ENCODE data around the gene MED29.

The MED29 gene

DNA sequence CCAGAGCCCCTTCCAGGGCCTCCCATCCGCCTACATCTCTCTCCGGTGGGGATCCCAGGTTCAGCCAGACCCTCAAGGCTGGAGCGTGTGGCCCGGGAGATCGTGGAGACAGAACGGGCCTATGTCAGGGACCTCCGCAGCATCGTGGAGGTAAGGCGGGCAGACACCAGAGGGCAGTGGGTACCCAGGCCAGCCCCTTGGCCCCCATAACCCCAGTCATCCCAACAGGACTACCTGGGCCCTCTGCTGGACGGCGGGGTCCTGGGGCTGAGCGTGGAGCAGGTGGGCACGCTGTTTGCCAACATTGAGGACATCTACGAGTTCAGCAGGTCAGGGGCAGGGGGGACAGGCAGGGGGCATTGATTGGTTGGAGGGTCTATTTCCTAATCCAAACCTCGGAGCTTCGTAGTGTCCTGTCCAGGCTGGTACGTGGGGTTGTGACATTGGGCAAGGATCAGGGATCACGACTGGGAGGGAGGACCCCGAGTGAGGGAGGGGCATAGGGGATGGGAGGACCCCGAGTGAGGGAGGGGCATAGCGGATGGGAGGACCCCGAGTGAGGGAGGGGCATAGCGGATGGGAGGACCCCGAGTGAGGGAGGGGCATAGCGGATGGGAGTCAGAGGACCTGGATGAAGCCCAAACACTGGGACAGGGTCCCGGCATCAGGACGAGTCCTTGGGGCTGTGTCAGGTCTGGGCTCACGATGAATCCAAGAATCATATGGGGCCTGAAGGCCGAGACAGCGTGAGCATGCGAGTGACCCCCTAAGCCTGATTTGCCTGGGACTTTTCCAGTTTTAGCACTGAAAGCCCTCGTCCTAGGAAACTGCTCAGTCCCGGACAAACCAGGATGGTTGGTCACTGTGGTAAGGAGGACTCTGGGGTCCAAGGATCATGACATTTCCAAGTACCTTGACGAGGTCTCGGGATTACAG is 24.2 kb downstream of the MED29 start:
- Histone ChIP-seq H3K27me3 (peaks cover 31% of the 10 kb centered on the region), H3K36me3 (no peaks in the 10 kb centered on the region), H3K4me3 (ENCODE audit: low read depth in 1 of 2, low read length in 1 of 2) (no peak overlapping the region), H3K4me1 (ENCODE audit: control insufficient read depth in 1 of 2, insufficient read depth in 1 of 2, low read depth in 1 of 2, low read length in 1 of 2) (peaks cover 26 to 31% of the 10 kb centered on the region in 2 experiments), H3K27ac (no peak overlapping the region), H3K9me3 (no peaks in the 10 kb centered on the region)
- TF ChIP-seq CTCF (IDR thresholded peaks at IDR 0.05), result no peak

- TF ChIP-seq CTCF (IDR thresholded peaks at IDR 0.05), result no peak
- Histone ChIP-seq H3K4me3 (ENCODE audit: low read depth in 1 of 2, low read length in 1 of 2) (no peak overlapping the region), H3K4me1 (ENCODE audit: control insufficient read depth in 1 of 2, insufficient read depth in 1 of 2, low read depth in 1 of 2, low read length in 1 of 2) (peaks cover 15 to 21% of the 10 kb centered on the region in 2 experiments), H3K27ac (no peak overlapping the region), H3K36me3 (no peaks in the 10 kb centered on the region), H3K9me3 (no peaks in the 10 kb centered on the region), H3K27me3 (peaks cover 31% of the 10 kb centered on the region)
Measured at GRCh38 chr19:39416152-39417120, 25.3 kb downstream of the MED29 start.

- no peaks in the 10 kb centered on the region for H3K9me3 ChIP-seq
- H3K27ac ChIP-seq, result no peak overlapping the region
- H3K36me3 ChIP-seq, result no peaks in the 10 kb centered on the region
- peaks cover 6 to 9% of the 10 kb centered on the region in 2 experiments for H3K4me1 ChIP-seq (ENCODE audit: control insufficient read depth in 1 of 2, insufficient read depth in 1 of 2, low read depth in 1 of 2, low read length in 1 of 2)
- no peak overlapping the region for H3K4me3 ChIP-seq (ENCODE audit: low read depth in 1 of 2, low read length in 1 of 2)
- TF ChIP-seq CTCF (IDR thresholded peaks at IDR 0.05), result no peak
- peaks cover 28% of the 10 kb centered on the region for H3K27me3 ChIP-seq
Measured at GRCh38 chr19:39417463-39418181, 26.4 kb downstream of the MED29 start.

- H3K36me3 ChIP-seq, result no peaks in the 10 kb centered on the region
- H3K9me3 ChIP-seq, result no peaks in the 10 kb centered on the region
- no peak for TF ChIP-seq CTCF (IDR thresholded peaks at IDR 0.05)
- peaks cover 14% of the 10 kb centered on the region for H3K27me3 ChIP-seq
- H3K4me3 ChIP-seq (ENCODE audit: low read depth in 1 of 2, low read length in 1 of 2), result no peak overlapping the region
- no peaks in the 10 kb centered on the region for H3K4me1 ChIP-seq (ENCODE audit: control insufficient read depth in 1 of 2, insufficient read depth in 1 of 2, low read depth in 1 of 2, low read length in 1 of 2)
- H3K27ac ChIP-seq, result no peak overlapping the region
Measured at GRCh38 chr19:39419003-39419402, 27.8 kb downstream of the MED29 start.

DNA sequence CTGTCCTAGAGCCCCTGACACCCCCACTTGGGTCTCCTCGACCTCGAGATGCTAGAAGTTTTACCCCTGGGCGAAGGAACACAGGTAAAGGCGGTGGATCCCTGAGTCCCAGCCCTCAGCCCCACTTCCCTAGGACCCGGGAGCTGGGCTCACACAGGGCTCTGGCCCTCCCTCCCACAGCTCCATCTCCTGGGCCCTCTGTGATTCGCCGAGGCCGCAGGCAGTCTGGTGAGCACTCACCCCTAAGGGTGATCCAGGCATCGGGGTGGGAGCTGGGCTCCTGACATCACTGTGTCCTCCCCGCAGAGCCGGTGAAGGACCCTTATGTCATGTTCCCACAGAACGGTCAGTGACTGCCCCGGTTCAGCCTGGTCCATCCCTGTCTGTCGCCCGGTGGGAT is 29.6 kb downstream of the MED29 start:
- no peaks in the 10 kb centered on the region for H3K36me3 ChIP-seq
- H3K4me3 ChIP-seq (ENCODE audit: low read depth in 1 of 2, low read length in 1 of 2), result no peak overlapping the region
- no peaks in the 10 kb centered on the region for H3K9me3 ChIP-seq
- no peak overlapping the region for H3K27ac ChIP-seq
- no peaks in the 10 kb centered on the region for H3K27me3 ChIP-seq
- no peaks in the 10 kb centered on the region for H3K4me1 ChIP-seq (ENCODE audit: control insufficient read depth in 1 of 2, insufficient read depth in 1 of 2, low read depth in 1 of 2, low read length in 1 of 2)
- TF ChIP-seq CTCF (IDR thresholded peaks at IDR 0.05), result no peak

Data from neutrophil (primary cell).